ENCODE results near the gene ERAS.
"Not testable (repeated sequence)": the region's sequence is repeated elsewhere in the genome, so short reads cannot be mapped to it uniquely, and the experiment has no call there.

DNA sequence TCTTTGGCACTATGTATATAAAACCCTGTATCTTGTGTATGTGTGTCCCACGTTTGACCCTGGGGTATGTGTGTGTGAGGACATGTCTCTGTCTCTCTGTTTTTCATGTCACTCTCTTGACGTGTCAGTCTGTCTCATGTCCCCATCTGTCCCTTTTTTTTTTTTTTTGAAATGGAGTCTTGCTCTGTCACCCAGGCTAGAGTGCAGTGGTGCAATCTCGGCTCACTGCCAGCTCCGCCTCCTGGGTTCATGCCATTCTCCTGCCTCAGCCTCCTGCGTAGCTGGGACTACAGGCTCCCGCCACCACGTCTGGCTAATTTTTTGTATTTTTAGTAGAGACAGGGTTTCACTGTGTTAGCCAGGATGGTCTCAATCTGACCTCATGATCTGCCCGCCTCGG lies 6.9 kb upstream of the ERAS start:
- not testable (repeated sequence) for TF ChIP-seq OSR1 (CRISPR knock-in tag; IDR thresholded peaks at IDR 0.05); TOX (CRISPR knock-in tag; IDR thresholded peaks at IDR 0.05; ENCODE audit: borderline replicate concordance); ZNF8 (CRISPR knock-in tag; IDR thresholded peaks at IDR 0.05); ISL1 (CRISPR knock-in tag; IDR thresholded peaks at IDR 0.05); ZFP3 (CRISPR knock-in tag; IDR thresholded peaks at IDR 0.05); ZNF70 (CRISPR knock-in tag; IDR thresholded peaks at IDR 0.05); ZC3H10 (CRISPR knock-in tag; IDR thresholded peaks at IDR 0.05)
- TF ChIP-seq, protein P1, sequence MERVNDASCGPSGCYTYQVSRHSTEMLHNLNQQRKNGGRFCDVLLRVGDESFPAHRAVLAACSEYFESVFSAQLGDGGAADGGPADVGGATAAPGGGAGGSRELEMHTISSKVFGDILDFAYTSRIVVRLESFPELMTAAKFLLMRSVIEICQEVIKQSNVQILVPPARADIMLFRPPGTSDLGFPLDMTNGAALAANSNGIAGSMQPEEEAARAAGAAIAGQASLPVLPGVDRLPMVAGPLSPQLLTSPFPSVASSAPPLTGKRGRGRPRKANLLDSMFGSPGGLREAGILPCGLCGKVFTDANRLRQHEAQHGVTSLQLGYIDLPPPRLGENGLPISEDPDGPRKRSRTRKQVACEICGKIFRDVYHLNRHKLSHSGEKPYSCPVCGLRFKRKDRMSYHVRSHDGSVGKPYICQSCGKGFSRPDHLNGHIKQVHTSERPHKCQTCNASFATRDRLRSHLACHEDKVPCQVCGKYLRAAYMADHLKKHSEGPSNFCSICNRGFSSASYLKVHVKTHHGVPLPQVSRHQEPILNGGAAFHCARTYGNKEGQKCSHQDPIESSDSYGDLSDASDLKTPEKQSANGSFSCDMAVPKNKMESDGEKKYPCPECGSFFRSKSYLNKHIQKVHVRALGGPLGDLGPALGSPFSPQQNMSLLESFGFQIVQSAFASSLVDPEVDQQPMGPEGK (CRISPR knock-in tag; IDR thresholded peaks at IDR 0.05; ENCODE audit: borderline replicate concordance): not testable (repeated sequence)
